Measurements from ENCODE around the gene DRD3. TPM values are rescaled to one million over a fixed set of nuclear protein-coding genes. Genes with fewer than 3 reads are reported as not detected.
A peak's percentile ranks its signal among the peaks of the same experiment; 100 is the strongest.

Gene DRD3
- total and polyA plus RNA-seq, 2 experiments from 2014 or later, result not detected

DNA sequence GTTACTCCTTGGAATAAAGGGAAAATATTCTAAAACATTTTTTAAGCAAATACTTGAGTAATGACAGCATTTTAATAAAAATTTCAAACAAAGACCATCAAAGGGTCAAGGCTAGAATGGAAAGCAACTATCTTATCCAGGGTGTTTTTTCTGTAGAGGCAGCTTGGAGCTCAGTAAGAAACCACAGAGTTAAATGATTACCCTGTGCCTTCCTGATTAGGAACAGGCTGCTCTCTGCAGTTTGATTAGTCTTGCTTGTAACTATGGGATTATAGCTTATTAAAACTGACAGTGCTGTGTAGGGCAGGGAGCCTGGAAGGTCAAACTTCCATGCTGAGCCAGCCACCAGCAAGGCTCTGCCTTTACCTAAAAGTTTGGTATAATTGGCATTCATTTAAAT, 89.2 kb downstream of the DRD3 start:
- H3K79me2 ChIP-seq (ENCODE audit: insufficient read depth), result no peaks in the 10 kb centered on the region
- peaks cover 18% of the 10 kb centered on the region for H3K4me1 ChIP-seq (ENCODE audit: insufficient read depth)
- H3K9ac ChIP-seq, result no peak overlapping the region
- no peaks in the 10 kb centered on the region for H3K9me3 ChIP-seq (ENCODE audit: low read depth)
- H3K9me2 ChIP-seq (ENCODE audit: insufficient read depth), result no peaks in the 10 kb centered on the region
- no peak overlapping the region for H2AFZ ChIP-seq
- peaks cover 17% of the 10 kb centered on the region for H3F3A ChIP-seq (ENCODE audit: insufficient read depth)
- H3K4me2 ChIP-seq (ENCODE audit: unreplicated experiment), result no peak overlapping the region
- TF ChIP-seq EZH2phosphoT487 (IDR thresholded peaks at IDR 0.05; ENCODE audit: insufficient read depth, low read depth) (no peak), EZH2 (IDR thresholded peaks at IDR 0.05; ENCODE audit: insufficient read depth, poor library complexity, severe bottlenecking) (no peak)
- no peak for DNase-seq
- H3K4me3 ChIP-seq, result no peak overlapping the region
- no peaks in the 10 kb centered on the region for H3K27me3 ChIP-seq (replicated peaks; ENCODE audit: insufficient read depth)
- H3K27ac ChIP-seq, result no peak overlapping the region
- H4K20me1 ChIP-seq (ENCODE audit: insufficient read depth), result no peaks in the 10 kb centered on the region
- peaks cover 13% of the 10 kb centered on the region; the same call in 1 of the 2 replicates for H3K36me3 ChIP-seq (ENCODE audit: low read depth)
- in situ Hi-C loops (cut with MboI), result no loop called here

DNA sequence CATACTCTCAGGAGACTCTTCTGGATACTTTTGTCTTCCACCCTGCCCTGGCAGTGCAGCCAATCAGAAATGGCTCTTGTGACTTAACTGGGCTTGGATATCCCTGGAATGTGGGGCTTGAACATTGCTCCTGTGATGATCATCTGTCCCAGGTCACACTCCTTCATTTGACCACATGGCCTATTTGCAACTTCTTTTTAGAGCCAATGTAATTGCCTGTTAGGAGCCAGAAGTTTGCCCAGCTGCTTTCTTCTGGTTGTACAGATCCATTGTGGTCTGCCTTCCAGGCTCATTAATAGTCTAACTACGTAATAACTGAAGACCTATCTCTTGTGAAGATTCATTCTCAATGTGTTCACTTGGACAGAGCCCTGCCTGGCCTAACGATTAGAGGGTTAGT, 92.5 kb downstream of the DRD3 start:
- TF ChIP-seq EZH2phosphoT487 (IDR thresholded peaks at IDR 0.05; ENCODE audit: insufficient read depth, low read depth), result no peak
- TF ChIP-seq EZH2 (IDR thresholded peaks at IDR 0.05; ENCODE audit: insufficient read depth, poor library complexity, severe bottlenecking), result no peak

GRCh38 chr3:114083112-114083511, 95.7 kb downstream of the DRD3 start:
- H3K9me2 ChIP-seq (ENCODE audit: insufficient read depth), result no peaks in the 10 kb centered on the region
- no peak for DNase-seq
- H3F3A ChIP-seq (ENCODE audit: insufficient read depth), result peaks cover 19% of the 10 kb centered on the region
- no peaks in the 10 kb centered on the region for H3K79me2 ChIP-seq (ENCODE audit: insufficient read depth)
- H3K9me3 ChIP-seq (ENCODE audit: low read depth), result no peaks in the 10 kb centered on the region
- H3K4me2 ChIP-seq (ENCODE audit: unreplicated experiment), result no peak overlapping the region
- H3K27ac ChIP-seq, result no peak overlapping the region
- in situ Hi-C loops (cut with MboI), result no loop called here
- no peaks in the 10 kb centered on the region for H3K27me3 ChIP-seq (replicated peaks; ENCODE audit: insufficient read depth)
- no peak for TF ChIP-seq EZH2phosphoT487 (IDR thresholded peaks at IDR 0.05; ENCODE audit: insufficient read depth, low read depth)
- TF ChIP-seq EZH2 (IDR thresholded peaks at IDR 0.05; ENCODE audit: insufficient read depth, poor library complexity, severe bottlenecking), result no peak
- peaks cover 24% of the 10 kb centered on the region for H3K4me1 ChIP-seq (ENCODE audit: insufficient read depth)
- H3K4me3 ChIP-seq, result no peak overlapping the region
- H3K9ac ChIP-seq, result no peak overlapping the region
- peaks cover 27% of the 10 kb centered on the region; the same call in 1 of the 2 replicates for H3K36me3 ChIP-seq (ENCODE audit: low read depth)
- H4K20me1 ChIP-seq (ENCODE audit: insufficient read depth), result no peaks in the 10 kb centered on the region
- WGBS, 2 experiments (ENCODE audit: low coverage in 1 of 2, low lambda C conversion rate in 2 of 2, missing lambda C conversion rate in 2 of 2), result 96% methylated on average over 2 of the region's 2 CpGs
- no peak overlapping the region for H2AFZ ChIP-seq

More for the DNA sequence above, 92.5 kb downstream of the DRD3 start:
- Histone ChIP-seq H3K27ac (no peak overlapping the region), H3F3A (ENCODE audit: insufficient read depth) (peaks cover under 1% of the 10 kb centered on the region; the same call in 1 of the 2 replicates), H3K4me3 (no peak overlapping the region), H3K36me3 (ENCODE audit: low read depth) (peaks cover 22% of the 10 kb centered on the region; the same call in 1 of the 2 replicates), H3K79me2 (ENCODE audit: insufficient read depth) (no peaks in the 10 kb centered on the region), H3K27me3 (replicated peaks; ENCODE audit: insufficient read depth) (no peaks in the 10 kb centered on the region), H3K9me3 (ENCODE audit: low read depth) (no peaks in the 10 kb centered on the region), H2AFZ (no peak overlapping the region), H3K4me1 (ENCODE audit: insufficient read depth) (peaks cover 2% of the 10 kb centered on the region; the same call in 1 of the 2 replicates), H3K9ac (no peak overlapping the region), H3K9me2 (ENCODE audit: insufficient read depth) (no peaks in the 10 kb centered on the region), H3K4me2 (ENCODE audit: unreplicated experiment) (no peak overlapping the region), H4K20me1 (ENCODE audit: insufficient read depth) (no peaks in the 10 kb centered on the region)
- no peak for DNase-seq
- in situ Hi-C loops (cut with MboI), result no loop called here
- 47 to 76% methylated on average over 2 of the region's 2 CpGs for WGBS, 2 experiments (ENCODE audit: low coverage in 1 of 2, low lambda C conversion rate in 2 of 2, missing lambda C conversion rate in 2 of 2)

- Histone ChIP-seq H4K20me1 (ENCODE audit: insufficient read depth) (no peaks in the 10 kb centered on the region), H3K4me2 (ENCODE audit: unreplicated experiment) (peak overlapping the region; percentile 25), H3K27me3 (replicated peaks; ENCODE audit: insufficient read depth) (no peaks in the 10 kb centered on the region), H3K27ac (peak overlapping the region; percentile 14; the same call in 1 of the 2 replicates), H3K4me1 (ENCODE audit: insufficient read depth) (peaks cover 24% of the 10 kb centered on the region), H3K9ac (no peak overlapping the region), H3K36me3 (ENCODE audit: low read depth) (peaks cover 36% of the 10 kb centered on the region), H3K9me3 (ENCODE audit: low read depth) (no peaks in the 10 kb centered on the region), H2AFZ (no peak overlapping the region), H3K79me2 (ENCODE audit: insufficient read depth) (no peaks in the 10 kb centered on the region), H3F3A (ENCODE audit: insufficient read depth) (peaks cover 19% of the 10 kb centered on the region), H3K9me2 (ENCODE audit: insufficient read depth) (no peaks in the 10 kb centered on the region), H3K4me3 (0 out of 2 replicates have a peak overlapping the region, but pooled peaks have one; percentile 2)
- TF ChIP-seq EZH2 (IDR thresholded peaks at IDR 0.05; ENCODE audit: insufficient read depth, poor library complexity, severe bottlenecking) (no peak), EZH2phosphoT487 (IDR thresholded peaks at IDR 0.05; ENCODE audit: insufficient read depth, low read depth) (no peak)
- in situ Hi-C loops (cut with MboI), result no loop called here
- DNase-seq, result peak; percentile 21
Measured at GRCh38 chr3:114081037-114081436, 97.8 kb downstream of the DRD3 start.

DNA sequence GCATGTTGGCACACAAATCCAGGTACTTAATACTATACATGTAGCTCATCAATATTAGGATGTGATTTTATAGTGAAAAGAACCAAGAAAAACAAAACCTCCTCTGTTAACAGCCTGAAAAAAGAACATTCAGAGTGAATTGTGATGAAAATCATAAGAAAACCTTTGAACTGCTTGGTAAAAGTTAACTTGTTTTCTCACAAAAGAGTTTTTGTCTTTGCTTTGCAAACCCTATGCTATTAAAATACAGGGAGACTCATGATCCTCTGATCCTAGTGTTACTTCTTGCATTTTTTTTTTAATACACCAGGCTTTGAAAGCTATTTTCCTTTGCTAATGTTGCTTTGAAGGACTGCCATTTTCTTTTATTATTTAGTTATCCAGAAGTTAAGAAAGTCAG, 98.7 kb downstream of the DRD3 start:
- Histone ChIP-seq H3K27ac (peak overlapping the region; percentile 14; the same call in 1 of the 2 replicates), H3K79me2 (ENCODE audit: insufficient read depth) (no peaks in the 10 kb centered on the region), H3K36me3 (ENCODE audit: low read depth) (peaks cover 35% of the 10 kb centered on the region), H3K4me1 (ENCODE audit: insufficient read depth) (peaks cover 24% of the 10 kb centered on the region), H3K9me2 (ENCODE audit: insufficient read depth) (no peaks in the 10 kb centered on the region), H3K4me2 (ENCODE audit: unreplicated experiment) (peak overlapping the region; percentile 25), H3K9me3 (ENCODE audit: low read depth) (no peaks in the 10 kb centered on the region), H2AFZ (no peak overlapping the region), H3K4me3 (no peak overlapping the region), H3K27me3 (replicated peaks; ENCODE audit: insufficient read depth) (no peaks in the 10 kb centered on the region), H4K20me1 (ENCODE audit: insufficient read depth) (no peaks in the 10 kb centered on the region), H3F3A (ENCODE audit: insufficient read depth) (peaks cover 19% of the 10 kb centered on the region), H3K9ac (no peak overlapping the region)
- TF ChIP-seq EZH2 (IDR thresholded peaks at IDR 0.05; ENCODE audit: insufficient read depth, poor library complexity, severe bottlenecking) (no peak), EZH2phosphoT487 (IDR thresholded peaks at IDR 0.05; ENCODE audit: insufficient read depth, low read depth) (no peak)
- in situ Hi-C loops (cut with MboI), result no loop called here
- DNase-seq, result no peak

Measured in GM23248 (cell line).